NOMO-1 treated with DMSO at 0.1 percent for 48 hours (cell line): ENCODE data around the gene ALPP.
"Not testable (repeated sequence)": the region's sequence is repeated elsewhere in the genome, so short reads cannot be mapped to it uniquely, and the experiment has no call there.

Experiments used
- DNase-seq: peaks from one replicate; lab custom pipeline; 2025; ENCODE audit not compliant: unreplicated experiment; lab: John Stamatoyannopoulos, UW

The ALPP gene

GRCh38 chr2:232400256-232401015 lies 21.9 kb downstream of the ALPP start:
- no peak for DNase-seq

- no peak for DNase-seq
These were observed 24.0 kb downstream of the ALPP start for GRCh38 chr2:232402518-232402917.

GRCh38 chr2:232405943-232406510 lies 27.5 kb downstream of the ALPP start:
- DNase-seq, result no peak

GRCh38 chr2:232406556-232407310 lies 28.2 kb downstream of the ALPP start, which contains the start of gene ALPG:
Gene ALPG (plus strand): TSS chr2:232406844. CDS start chr2:232406895, 51 bp downstream.
- DNase-seq, result no peak

- DNase-seq, result not testable (repeated sequence)
These were observed 29.0 kb downstream of the ALPP start for GRCh38 chr2:232407428-232408150.

GRCh38 chr2:232408269-232408668 lies 29.7 kb downstream of the ALPP start:
- not testable (repeated sequence) for DNase-seq

- DNase-seq, result not testable (repeated sequence)
These were observed 31.1 kb downstream of the ALPP start for GRCh38 chr2:232409617-232410016.

GRCh38 chr2:232410238-232410900 lies 31.8 kb downstream of the ALPP start:
- no peak for DNase-seq

- DNase-seq, result no peak
These were observed 33.5 kb downstream of the ALPP start for GRCh38 chr2:232411901-232412629.

GRCh38 chr2:232412986-232413385 lies 34.4 kb downstream of the ALPP start:
- DNase-seq, result no peak

- no peak for DNase-seq
These were observed 36.7 kb downstream of the ALPP start for GRCh38 chr2:232415138-232415690.

GRCh38 chr2:232415736-232416520 lies 37.4 kb downstream of the ALPP start:
- DNase-seq, result no peak

GRCh38 chr2:232416521-232417470 lies 38.2 kb downstream of the ALPP start:
- no peak for DNase-seq

- no peak for DNase-seq
These were observed 38.9 kb downstream of the ALPP start for GRCh38 chr2:232417489-232417888.

- no peak for DNase-seq
These were observed 39.5 kb downstream of the ALPP start for GRCh38 chr2:232418056-232418455.

GRCh38 chr2:232418466-232419244 lies 40.1 kb downstream of the ALPP start:
- DNase-seq, result no peak
